Mononuclear cell (primary cell): ENCODE measurements around the gene ZNF571. TPM values are rescaled to one million over a fixed set of nuclear protein-coding genes. Genes with fewer than 3 reads are reported as not detected.

ENCODE experiments used
- total RNA-seq: library from RNA; depleted of rRNA; stranded (reverse); fragments of >200 nt; gene quantifications from one replicate; pipeline ENCODE4 v1.2.3, GENCODE V29; 2012

Gene ZNF571
- total RNA-seq, 1 donor: 15.6 TPM

Other genes with a start within 250 kb of the ZNF571 start
- gene ZNF527, start 223.7 kb downstream of the ZNF571 start, total RNA-seq: 8.9 TPM
- 6.0 TPM for gene ZNF569, start 127.3 kb downstream of the ZNF571 start, total RNA-seq
- gene ZNF570, start 125.4 kb downstream of the ZNF571 start, total RNA-seq: 13.5 TPM
- 2.8 TPM for gene ZNF793, start 87.9 kb downstream of the ZNF571 start, total RNA-seq
- 7.5 TPM for gene ZNF540, start 84 bp upstream of the ZNF571 start, total RNA-seq
- 6.6 TPM for gene ZFP30, start 60.7 kb upstream of the ZNF571 start, total RNA-seq
- 0.73 TPM for gene ZNF607, start 125.0 kb upstream of the ZNF571 start, total RNA-seq
- gene ZNF573, start 184.8 kb upstream of the ZNF571 start, total RNA-seq: 3.1 TPM